ENCODE results near the gene NOL3.

The NOL3 gene

GRCh38 chr16:67202956-67203493 lies 32.7 kb downstream of the NOL3 start:
- no peak for DNase-seq

- DNase-seq: no peak
Measured at GRCh38 chr16:67204076-67204475, 33.7 kb downstream of the NOL3 start.

- no peak for DNase-seq
Measured at GRCh38 chr16:67206129-67206837, 35.9 kb downstream of the NOL3 start.

GRCh38 chr16:67206838-67207248 lies 36.5 kb downstream of the NOL3 start:
- no peak for DNase-seq

GRCh38 chr16:67207249-67208091 lies 37.1 kb downstream of the NOL3 start:
- no peak for DNase-seq

- no peak for DNase-seq
Measured at GRCh38 chr16:67208154-67208896, 38.0 kb downstream of the NOL3 start.

GRCh38 chr16:67209565-67209964 lies 39.2 kb downstream of the NOL3 start:
- no peak for DNase-seq

GRCh38 chr16:67210069-67210937 lies 40.0 kb downstream of the NOL3 start:
- no peak for DNase-seq

- no peak for DNase-seq
Measured at GRCh38 chr16:67211674-67212073, 41.3 kb downstream of the NOL3 start.

- DNase-seq: no peak
Measured at GRCh38 chr16:67212766-67213165, 42.4 kb downstream of the NOL3 start.

GRCh38 chr16:67213197-67214019 lies 43.1 kb downstream of the NOL3 start:
- DNase-seq: no peak

- no peak for DNase-seq
Measured at GRCh38 chr16:67215706-67216105, 45.4 kb downstream of the NOL3 start.

GRCh38 chr16:67216612-67217490 lies 46.5 kb downstream of the NOL3 start:
- peak in 4 of 51 donors; percentile 3 to 26 (median 12) for DNase-seq

- DNase-seq: no peak
Measured at GRCh38 chr16:67223992-67224391, 53.7 kb downstream of the NOL3 start.

All from hypothalamus (tissue), 51 donors.